ENCODE results near the gene LSP1. TPM values are rescaled to one million over a fixed set of nuclear protein-coding genes. Genes with fewer than 3 reads are reported as not detected.

LSP1 gene
- total and polyA plus RNA-seq, 2 of the 13 experiments (the other 11 are each of a cell fraction or from before 2014, with no cell fraction given) = 0.59 to 1.00 TPM

- TF ChIP-seq FOSL2 (CRISPR knock-in tag; IDR thresholded peaks at IDR 0.05) (0 out of 2 replicates have a peak, but pooled peaks have one; percentile 29), AGO1 (IDR thresholded peaks at IDR 0.05; ENCODE audit: low read depth, low read length, poor library complexity, severe bottlenecking) (no peak), ZNF350 (CRISPR knock-in tag; IDR thresholded peaks at IDR 0.05; ENCODE audit: borderline replicate concordance, low read depth) (peak; percentile 74; the same call in 1 of the 2 replicates), ZFP36L2 (CRISPR knock-in tag; IDR thresholded peaks at IDR 0.05) (no peak), ZBTB40 (IDR thresholded peaks at IDR 0.05) (no peak), ZBTB40 (CRISPR knock-in tag; IDR thresholded peaks at IDR 0.05) (no peak), ZSCAN30 (CRISPR knock-in tag; IDR thresholded peaks at IDR 0.05) (no peak), YY1 (IDR thresholded peaks at IDR 0.05; ENCODE audit: insufficient read depth, insufficient replicate concordance, low read depth, low read length) (peak; percentile 49), ZNF691 (CRISPR knock-in tag; IDR thresholded peaks at IDR 0.05; ENCODE audit: borderline replicate concordance, low read depth) (peak; percentile 61; the same call in 1 of the 2 replicates), SMC3 (IDR thresholded peaks at IDR 0.05; ENCODE audit: low read length) (peak; percentile 46; the same call in 1 of the 2 replicates), PATZ1 (CRISPR knock-in tag; IDR thresholded peaks at IDR 0.05) (peak; percentile 54; the same call in 1 of the 2 replicates)
- TF ChIP-seq, protein P1, sequence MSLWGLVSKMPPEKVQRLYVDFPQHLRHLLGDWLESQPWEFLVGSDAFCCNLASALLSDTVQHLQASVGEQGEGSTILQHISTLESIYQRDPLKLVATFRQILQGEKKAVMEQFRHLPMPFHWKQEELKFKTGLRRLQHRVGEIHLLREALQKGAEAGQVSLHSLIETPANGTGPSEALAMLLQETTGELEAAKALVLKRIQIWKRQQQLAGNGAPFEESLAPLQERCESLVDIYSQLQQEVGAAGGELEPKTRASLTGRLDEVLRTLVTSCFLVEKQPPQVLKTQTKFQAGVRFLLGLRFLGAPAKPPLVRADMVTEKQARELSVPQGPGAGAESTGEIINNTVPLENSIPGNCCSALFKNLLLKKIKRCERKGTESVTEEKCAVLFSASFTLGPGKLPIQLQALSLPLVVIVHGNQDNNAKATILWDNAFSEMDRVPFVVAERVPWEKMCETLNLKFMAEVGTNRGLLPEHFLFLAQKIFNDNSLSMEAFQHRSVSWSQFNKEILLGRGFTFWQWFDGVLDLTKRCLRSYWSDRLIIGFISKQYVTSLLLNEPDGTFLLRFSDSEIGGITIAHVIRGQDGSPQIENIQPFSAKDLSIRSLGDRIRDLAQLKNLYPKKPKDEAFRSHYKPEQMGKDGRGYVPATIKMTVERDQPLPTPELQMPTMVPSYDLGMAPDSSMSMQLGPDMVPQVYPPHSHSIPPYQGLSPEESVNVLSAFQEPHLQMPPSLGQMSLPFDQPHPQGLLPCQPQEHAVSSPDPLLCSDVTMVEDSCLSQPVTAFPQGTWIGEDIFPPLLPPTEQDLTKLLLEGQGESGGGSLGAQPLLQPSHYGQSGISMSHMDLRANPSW (CRISPR knock-in tag; IDR thresholded peaks at IDR 0.05; ENCODE audit: borderline replicate concordance) = no peak
These were observed 29.7 kb downstream of the LSP1 start (continued) for GRCh38 chr11:1882265-1883238.

Data from HepG2 (cell line).